Muscle of leg (tissue), 16 donors: ENCODE data around the gene HACD3. TPM values are rescaled to one million over a fixed set of nuclear protein-coding genes. Genes with fewer than 3 reads are reported as not detected.
A peak's percentile ranks its signal among the peaks of the same experiment; 100 is the strongest.

ENCODE experiments used
- DNase-seq: peaks from one replicate; pipeline ENCODE4 v3.0.0; 2013
- H3K27ac ChIP-seq: one replicate; pipeline ENCODE4 v1.5.1; 2013; ENCODE audit warnings: mild to moderate bottlenecking, low read length, control low read depth
- H3K27me3 ChIP-seq: one replicate; pipeline ENCODE4 v1.6.1; 2013; ENCODE audit warnings: low read length; ENCODE audit not compliant: control insufficient read depth, insufficient read depth
- H3K36me3 ChIP-seq: one replicate; pipeline ENCODE4 v1.6.1; 2013; ENCODE audit warnings: low read length; ENCODE audit not compliant: control insufficient read depth, insufficient read depth
- H3K4me1 ChIP-seq: one replicate; pipeline ENCODE4 v1.6.1; 2013; ENCODE audit warnings: low read length; ENCODE audit not compliant: control insufficient read depth, insufficient read depth
- H3K4me3 ChIP-seq: one replicate; pipeline ENCODE4 v1.5.1; 2013; ENCODE audit warnings: low read length, control low read depth
- H3K9me3 ChIP-seq: replicated peaks from 2 replicates; pipeline ENCODE4 v1.6.1; 2013; ENCODE audit warnings: low read depth, low read length; ENCODE audit not compliant: control insufficient read depth
- WGBS: methylation state at CpG from one replicate; pipeline ENCODE4 v1.1.5; 2013; ENCODE audit warnings: missing lambda C conversion rate; ENCODE audit not compliant: insufficient coverage; 5-methylcytosine and 5-hydroxymethylcytosine counted together
- long read RNA-seq, 11 donors: transcript quantifications; one replicate each; lab custom pipeline, GENCODE V29; 2026
- polyA plus RNA-seq, 8 donors: library from polyadenylated mRNA; unstranded; fragments of 120-200 nt; gene quantifications; one replicate each; pipeline versions ENCODE4 v1.2.1 to v1.2.3, GENCODE V29; 2013; ENCODE audit warnings: inconsistent platforms in 1 of 8, low replicate concordance in 1 of 8; ENCODE audit not compliant: insufficient read length in 8 of 8, insufficient read depth in 1 of 8
- total RNA-seq: library from RNA; stranded (reverse); fragments of 120-200 nt; gene quantifications from one replicate; pipeline ENCODE4 v1.2.4, GENCODE V29; 2013

The HACD3 gene
- total RNA-seq: 50.0 TPM
- 10 to 100 TPM; 40.0 to 58.2 (median 45.1) TPM for polyA plus RNA-seq
- long read RNA-seq, donor 1, partial matches to known transcripts: 0 of 5 reads
- long read RNA-seq, donor 1, other reads (novel, unspliced or antisense): 0 of 5 reads
- long read RNA-seq, donor 2, partial matches to known transcripts: 6 of 7 reads
- long read RNA-seq, donor 2, other reads (novel, unspliced or antisense): 0 of 7 reads
- long read RNA-seq, donor 3, transcript HACD3-201 (11 exons, 3,228 nt): major isoform, 12 of 12 reads
- long read RNA-seq, donor 3, partial matches to known transcripts: 0 of 12 reads
- long read RNA-seq, donor 3, other reads (novel, unspliced or antisense): 0 of 12 reads
- long read RNA-seq, donor 4, transcript HACD3-201 (11 exons, 3,228 nt): major isoform, 11 of 11 reads
- long read RNA-seq, donor 4, partial matches to known transcripts: 0 of 11 reads
- long read RNA-seq, donor 4, other reads (novel, unspliced or antisense): 0 of 11 reads
- long read RNA-seq, donor 5, transcript HACD3-201 (11 exons, 3,228 nt): major isoform, 25 of 103 reads
- long read RNA-seq, donor 5, partial matches to known transcripts: 71 of 103 reads
- long read RNA-seq, donor 5, other reads (novel, unspliced or antisense): 7 of 103 reads
- long read RNA-seq, donor 6, transcript HACD3-201 (11 exons, 3,228 nt): major isoform, 15 of 15 reads
- long read RNA-seq, donor 6, partial matches to known transcripts: 0 of 15 reads
- long read RNA-seq, donor 6, other reads (novel, unspliced or antisense): 0 of 15 reads
- long read RNA-seq, donor 7, transcript HACD3-201 (11 exons, 3,228 nt): major isoform, 19 of 61 reads
- long read RNA-seq, donor 7, partial matches to known transcripts: 42 of 61 reads
- long read RNA-seq, donor 7, other reads (novel, unspliced or antisense): 0 of 61 reads
- long read RNA-seq, donor 8, transcript HACD3-201 (11 exons, 3,228 nt): major isoform, 9 of 10 reads
- long read RNA-seq, donor 8, partial matches to known transcripts: 0 of 10 reads
- long read RNA-seq, donor 8, other reads (novel, unspliced or antisense): 0 of 10 reads
- long read RNA-seq, donor 9, transcript HACD3-201 (11 exons, 3,228 nt): major isoform, 11 of 53 reads
- long read RNA-seq, donor 9, partial matches to known transcripts: 41 of 53 reads
- long read RNA-seq, donor 9, other reads (novel, unspliced or antisense): 0 of 53 reads
- long read RNA-seq, donor 10, transcript HACD3-201 (11 exons, 3,228 nt): major isoform, 18 of 20 reads
- long read RNA-seq, donor 10, partial matches to known transcripts: 0 of 20 reads
- long read RNA-seq, donor 10, other reads (novel, unspliced or antisense): 0 of 20 reads
- long read RNA-seq, donor 11, transcript HACD3-201 (11 exons, 3,228 nt): major isoform, 10 of 10 reads
- long read RNA-seq, donor 11, partial matches to known transcripts: 0 of 10 reads
- long read RNA-seq, donor 11, other reads (novel, unspliced or antisense): 0 of 10 reads

- Histone ChIP-seq H3K4me1 (peaks cover 6% of the 10 kb centered on the region), H3K36me3 (no peaks in the 10 kb centered on the region), H3K9me3 (no peaks in the 10 kb centered on the region), H3K27me3 (no peaks in the 10 kb centered on the region), H3K27ac (peak within 1 kb of the TSS; percentile 83), H3K4me3 (peak within 1 kb of the TSS; percentile 91)
- DNase-seq: peak; percentile 88
- under 1% methylated on average over 87 of the region's 88 CpGs for WGBS
These were observed at the start of gene HACD3 for GRCh38 chr15:65530318-65531111. Gene HACD3, plus strand, starts transcription at chr15:65530463. Its CDS starts 169 bp downstream, at chr15:65530632.

- 92% methylated on average over 2 of the region's 4 CpGs for WGBS
- no peaks in the 10 kb centered on the region for H3K27me3 ChIP-seq
- H3K27ac ChIP-seq: no peak overlapping the region
- H3K9me3 ChIP-seq: no peaks in the 10 kb centered on the region
- no peak for DNase-seq
- peaks cover 40% of the 10 kb centered on the region for H3K36me3 ChIP-seq
- no peaks in the 10 kb centered on the region for H3K4me1 ChIP-seq
- no peak overlapping the region for H3K4me3 ChIP-seq
These were observed 45.4 kb upstream of the HACD3 start for GRCh38 chr15:65484876-65485275.

- 88% methylated on average over 1 of the region's 4 CpGs for WGBS
- DNase-seq: no peak
- Histone ChIP-seq H3K4me1 (no peaks in the 10 kb centered on the region), H3K9me3 (no peaks in the 10 kb centered on the region), H3K27ac (no peak overlapping the region), H3K36me3 (peaks cover 43% of the 10 kb centered on the region), H3K4me3 (no peak overlapping the region), H3K27me3 (no peaks in the 10 kb centered on the region)
These were observed 36.2 kb upstream of the HACD3 start for GRCh38 chr15:65494076-65494475.

GRCh38 chr15:65509321-65509720, 20.9 kb upstream of the HACD3 start:
- no peak overlapping the region for H3K27ac ChIP-seq
- WGBS: no CpG with 5 or more reads among the region's 2 CpGs
- peaks cover 30% of the 10 kb centered on the region for H3K36me3 ChIP-seq
- H3K27me3 ChIP-seq: no peaks in the 10 kb centered on the region
- H3K9me3 ChIP-seq: no peaks in the 10 kb centered on the region
- H3K4me1 ChIP-seq: peaks cover 4% of the 10 kb centered on the region
- no peak for DNase-seq
- H3K4me3 ChIP-seq: no peak overlapping the region

GRCh38 chr15:65512189-65512588, 18.1 kb upstream of the HACD3 start:
- H3K27me3 ChIP-seq: no peaks in the 10 kb centered on the region
- peaks cover 14% of the 10 kb centered on the region for H3K36me3 ChIP-seq
- 93% methylated on average over 5 of the region's 5 CpGs for whole genome bisulfite sequencing
- no peak for DNase-seq
- H3K4me3 ChIP-seq: no peak overlapping the region
- peak overlapping the region; percentile 38 for H3K27ac ChIP-seq
- peaks cover 10% of the 10 kb centered on the region for H3K4me1 ChIP-seq
- no peaks in the 10 kb centered on the region for H3K9me3 ChIP-seq

GRCh38 chr15:65512807-65513416, 17.4 kb upstream of the HACD3 start:
- no peak overlapping the region for H3K4me3 ChIP-seq
- H3K9me3 ChIP-seq: no peaks in the 10 kb centered on the region
- DNase-seq: peak; percentile 90
- WGBS: 80% methylated on average over 1 of the region's 10 CpGs
- H3K27ac ChIP-seq: no peak overlapping the region
- peaks cover 12% of the 10 kb centered on the region for H3K4me1 ChIP-seq
- peaks cover 14% of the 10 kb centered on the region for H3K36me3 ChIP-seq
- no peaks in the 10 kb centered on the region for H3K27me3 ChIP-seq

GRCh38 chr15:65516997-65517865, 13.0 kb upstream of the HACD3 start, which contains the start of gene DPP8:
Gene DPP8, minus strand, starts transcription at chr15:65517689. Its CDS starts 5,136 bp downstream, at chr15:65512553.
- peak; percentile 98 for DNase-seq
- peaks cover 17% of the 10 kb centered on the region for H3K4me1 ChIP-seq
- under 1% methylated on average over 72 of the region's 75 CpGs for WGBS
- H3K9me3 ChIP-seq: no peaks in the 10 kb centered on the region
- H3K36me3 ChIP-seq: peaks cover under 1% of the 10 kb centered on the region
- H3K27ac ChIP-seq: peak within 1 kb of the TSS; percentile 74
- H3K4me3 ChIP-seq: peak within 1 kb of the TSS; percentile 65
- H3K27me3 ChIP-seq: no peaks in the 10 kb centered on the region

GRCh38 chr15:65517866-65518207, 12.4 kb upstream of the HACD3 start:
- Histone ChIP-seq H3K4me3 (no peak overlapping the region), H3K27ac (no peak overlapping the region), H3K4me1 (peaks cover 14% of the 10 kb centered on the region), H3K36me3 (no peaks in the 10 kb centered on the region), H3K27me3 (no peaks in the 10 kb centered on the region), H3K9me3 (no peaks in the 10 kb centered on the region)
- no peak for DNase-seq
- WGBS: 34% methylated on average over 3 of the region's 8 CpGs
